Heart right ventricle (tissue), 16 donors: ENCODE measurements around the gene DOCK8. TPM values are rescaled to one million over a fixed set of nuclear protein-coding genes. Genes with fewer than 3 reads are reported as not detected.

ENCODE experiments used
- ATAC-seq, 8 donors: fragments of 200-7000 bp; cut with Tn5 transposase; one replicate each; pipeline ENCODE4 v1.9.1; 2020; ENCODE audit warnings: mild to moderate bottlenecking in 8 of 8, moderate library complexity in 8 of 8, moderate number of reproducible peaks in 1 of 8
- DNase-seq, 2 donors: peaks; one replicate each; pipeline ENCODE4 v3.0.0-alpha.2; 2020
- H3K27ac ChIP-seq, 10 donors: fragments of 200-600 bp; sonication (generic) in 2 of 10; one replicate each; pipeline versions ENCODE4 v1.5.0 to v1.8.0; 2020 to 2022; ENCODE audit warnings: mild to moderate bottlenecking in 3 of 10
- H3K27me3 ChIP-seq, 7 donors: fragments of 200-600 bp; one replicate each; pipeline ENCODE4 v1.8.0; 2021 to 2022; ENCODE audit warnings: mild to moderate bottlenecking in 2 of 7
- H3K36me3 ChIP-seq, 9 donors: fragments of 200-600 bp; sonication (generic) in 1 of 9; one replicate each; pipeline versions ENCODE4 v1.5.0 to v1.8.0; 2020 to 2022; ENCODE audit warnings: mild to moderate bottlenecking in 2 of 9
- H3K4me1 ChIP-seq, 9 donors: fragments of 200-600 bp; sonication (generic) in 1 of 9; one replicate each; pipeline versions ENCODE4 v1.5.0 to v1.8.0; 2020 to 2022; ENCODE audit warnings: mild to moderate bottlenecking in 4 of 9
- H3K4me3 ChIP-seq, 10 donors: fragments of 200-600 bp; sonication (generic) in 2 of 10; one replicate each; pipeline versions ENCODE4 v1.5.0 to v1.8.0; 2020 to 2022; ENCODE audit warnings: mild to moderate bottlenecking in 7 of 10, moderate library complexity in 2 of 10
- H3K9me3 ChIP-seq, 11 donors: fragments of 200-600 bp in 10 of 11; sonication (generic) in 2 of 11; one replicate each; pipeline versions ENCODE4 v1.5.0 to v1.8.0; 2013 to 2022; ENCODE audit warnings: mild to moderate bottlenecking in 2 of 11, control low read depth in 1 of 11, moderate library complexity in 1 of 11
- CTCF ChIP-seq, 9 donors: fragments of 200-600 bp; sonication (generic) in 2 of 9; IDR thresholded peaks; one replicate each; pipeline versions ENCODE4 v1.5.0 to v1.8.0; 2021 to 2022; ENCODE audit warnings: antibody characterized with exemption in 9 of 9, mild to moderate bottlenecking in 5 of 9, moderate library complexity in 1 of 9
- WGBS, 2 donors: extraction: QIAGEN DNeasy Blood & Tissue Kit; methylation state at CpG; one replicate each; pipeline ENCODE4 v1.1.7; 2013; ENCODE audit warnings: inconsistent platforms in 1 of 2; 5-methylcytosine and 5-hydroxymethylcytosine counted together
- intact Hi-C, 10 donors: fragments of 100-400 bp; cut with DNase I; formaldehyde crosslinking; loops; one replicate each; pipeline versions ENCODE4 v1.11.1 to v1.14.2; 2022
- polyA plus RNA-seq, 2 donors: library from polyadenylated mRNA; stranded (reverse); fragments of 200-250 nt; gene quantifications; one replicate each; pipeline ENCODE4 v1.2.3, GENCODE V29; 2013
- total RNA-seq, 10 donors: library from RNA; stranded (reverse); fragmentation: NEBNext Ultra II Directional in 3 of 10; extraction: Animal tissue kit (Norgen Biotek cat#: 25700) in 3 of 10; gene quantifications; one replicate each; pipeline versions ENCODE4 v1.2.1 to v1.2.4, GENCODE V29; 2021 to 2023
- donor health status: Arrhythmogenic right ventricular cardiomyopathy.
- donor health status: ischemic (EF 13 %, LVEDD 7.1; RV severe dilation, severe dysfunction).
- donor health status: healthy with polysubstance abuse.
- donor health status: DM: no; HTN: yes; CAD: no.
- donor health status: DM: no; HTN: no; CAD: no.
- donor health status: ischemic (EF 25% LVEDD 6.9; RV normal size, moderate dysfunction).
- donor health status: ischemic (EF 25% LVEDD 5.7; RV mildly dilated, moderate dysfunction).
- donor health status: healthy.
- donor health status: DM: yes; HTN: yes; CAD: no.
- donor health status: Ischemic cardiomyopathy.
- donor health status: ischemic (EF 35%, LVEDD 5.7; RV mildly dilated, moderate dysfunction).
- donor health status: nonischemic (EF 11% LVEDD 7.7; RV severe dilation, severe dysfunction).
- donor health status: DM: yes; HTN: yes; CAD: no.
- donor health status: PGD.
- donor health status: ischemic (EF 29% LVEDD 5.4; RV normal size, mild dysfunction).
- donor health status: nonischemic (EF 23%, LVEDD 6.1; RV moderate dilation, normal function).

Gene DOCK8
- total and polyA plus RNA-seq, 12 donors = 0.83 to 24.3 (median 2.7) TPM

- H3K9me3 ChIP-seq = peaks cover 0 to 9% (median 0%) of the 10 kb centered on the region in 11 donors
- intact Hi-C loops = no loop called here
- H3K27me3 ChIP-seq = no peaks in the 10 kb centered on the region
- no peak overlapping the region for H3K4me3 ChIP-seq
- H3K4me1 ChIP-seq = no peaks in the 10 kb centered on the region
- H3K27ac ChIP-seq = no peak overlapping the region
- DNase-seq (no peak), ATAC-seq (no peak)
- H3K36me3 ChIP-seq = no peaks in the 10 kb centered on the region
- TF ChIP-seq CTCF (IDR thresholded peaks at IDR 0.05) = no peak
- 75 to 76% methylated on average over 4 of the region's 4 CpGs for WGBS, 2 donors
Observed at GRCh38 chr9:479304-479970, 264.8 kb downstream of the DOCK8 start.

- peaks cover 0 to 12% (median 0%) of the 10 kb centered on the region in 11 donors for H3K9me3 ChIP-seq
- ATAC-seq (no peak), DNase-seq (no peak)
- no peaks in the 10 kb centered on the region for H3K27me3 ChIP-seq
- no peaks in the 10 kb centered on the region for H3K4me1 ChIP-seq
- no peak overlapping the region for H3K4me3 ChIP-seq
- intact Hi-C loops = no loop called here
- 94 to 97% methylated on average over 3 of the region's 3 CpGs for WGBS, 2 donors
- no peak for TF ChIP-seq CTCF (IDR thresholded peaks at IDR 0.05)
- H3K27ac ChIP-seq = no peak overlapping the region
- no peaks in the 10 kb centered on the region for H3K36me3 ChIP-seq
Observed at GRCh38 chr9:479971-480350, 265.3 kb downstream of the DOCK8 start.

- H3K9me3 ChIP-seq = peaks cover 0 to 12% (median 0%) of the 10 kb centered on the region in 11 donors
- no peak overlapping the region for H3K4me3 ChIP-seq
- ATAC-seq = no peak
- intact Hi-C loops = no loop called here
- H3K4me1 ChIP-seq = no peaks in the 10 kb centered on the region
- no peaks in the 10 kb centered on the region for H3K36me3 ChIP-seq
- no peak for DNase-seq
- no peak overlapping the region for H3K27ac ChIP-seq
- H3K27me3 ChIP-seq = no peaks in the 10 kb centered on the region
- 94% methylated on average over 7 of the region's 7 CpGs for WGBS, 2 donors
- no peak for TF ChIP-seq CTCF (IDR thresholded peaks at IDR 0.05)
Observed at GRCh38 chr9:482739-483138, 268.1 kb downstream of the DOCK8 start.

GRCh38 chr9:486156-486555 lies 271.5 kb downstream of the DOCK8 start:
- Histone ChIP-seq H3K9me3 (peaks cover 0 to 12% (median 0%) of the 10 kb centered on the region in 11 donors), H3K27ac (no peak overlapping the region), H3K4me3 (no peak overlapping the region), H3K4me1 (no peaks in the 10 kb centered on the region), H3K27me3 (no peaks in the 10 kb centered on the region), H3K36me3 (no peaks in the 10 kb centered on the region)
- intact Hi-C loops = no loop called here
- no peak for TF ChIP-seq CTCF (IDR thresholded peaks at IDR 0.05)
- no peak for ATAC-seq
- no peak for DNase-seq
- 93 to 94% methylated on average over 4 of the region's 4 CpGs for WGBS, 2 donors
